Measurements from ENCODE around the gene TGFB1I1. TPM values are rescaled to one million over a fixed set of nuclear protein-coding genes. Genes with fewer than 3 reads are reported as not detected.

The TGFB1I1 gene
- total and polyA plus RNA-seq, 2 donors (not counting 3 experiments of a cell fraction or from before 2014, with no cell fraction given), result 73.7 to 115 TPM

- ChIA-PET POLR2A (interaction anchor here (1.6 kb wide), 1 partner anchor 9 kb away, joined by 3 read pairs; no protein-coding TSS in a partner anchor), CTCF (interaction anchor here (0.8 kb wide), 1 partner anchor 11 kb away, joined by 3 read pairs; no protein-coding TSS in a partner anchor)
These were observed 5.6 kb downstream of the TGFB1I1 start for GRCh38 chr16:31477220-31478216.

More at GRCh38 chr16:31477220-31478216, 5.6 kb downstream of the TGFB1I1 start:
- FAIRE-seq (no peak), DNase-seq (ENCODE audit: low read depth, low spot score) (no peak)
- Histone ChIP-seq H3K4me3 (replicated peaks in 1 of 3; ENCODE audit: insufficient read depth in 1 of 3, low read depth in 1 of 3, low read length in 3 of 3) (no peak overlapping the region), H3K36me3 (ENCODE audit: control insufficient read depth in 2 of 2, extremely low read depth in 1 of 2, insufficient read depth in 2 of 2, low read length in 2 of 2) (peaks cover 19 to 20% of the 10 kb centered on the region in 2 experiments), H3K9me3 (replicated peaks; ENCODE audit: control insufficient read depth, insufficient read depth, low read length) (no peaks in the 10 kb centered on the region), H4K20me1 (replicated peaks; ENCODE audit: control insufficient read depth, extremely low read depth, insufficient read depth, low read length) (no peaks in the 10 kb centered on the region), H2AFZ (ENCODE audit: low read depth, low read length) (no peak overlapping the region), H3K4me1 (ENCODE audit: control insufficient read depth, extremely low read depth, insufficient read depth, low read length) (peaks cover 14% of the 10 kb centered on the region), H3K27me3 (ENCODE audit: control insufficient read depth in 2 of 2, insufficient read depth in 2 of 2, low read length in 2 of 2) (no peaks in the 10 kb centered on the region), H3K79me2 (ENCODE audit: control insufficient read depth, insufficient read depth, low read length) (peaks cover 24% of the 10 kb centered on the region), H3K27ac (ENCODE audit: insufficient read depth, low read depth, low read length) (no peak overlapping the region), H3K9ac (replicated peaks; ENCODE audit: extremely low read depth, insufficient read depth, low read length) (no peak overlapping the region), H3K4me2 (ENCODE audit: insufficient read depth, low read length) (no peak overlapping the region), H3K9me1 (replicated peaks; ENCODE audit: control insufficient read depth, extremely low read depth, insufficient read depth, low read length) (no peaks in the 10 kb centered on the region)
- dilution Hi-C loops (cut with MboI; ENCODE audit: extremely low pct_ligation_motif_present, low sequenced_read_pairs), result no loop called here
- intact Hi-C loops (cut with micrococcal nuclease), result no loop called here
- TF ChIP-seq CTCF (IDR thresholded peaks at IDR 0.05; ENCODE audit: extremely low read depth in 1 of 2, insufficient read depth in 1 of 2, low read depth in 1 of 2, low read length in 2 of 2), result no peak
- no peak for TF ChIP-seq POLR2A (IDR thresholded peaks at IDR 0.05; ENCODE audit: low read depth, low read length)
- TF ChIP-seq JUN (IDR thresholded peaks at IDR 0.05; ENCODE audit: borderline replicate concordance, insufficient read depth, insufficient read length, low read depth), result no peak
- TF ChIP-seq EZH2 (IDR thresholded peaks at IDR 0.05; ENCODE audit: borderline replicate concordance, low read depth, low read length, severe bottlenecking), result no peak
- no peak for TF ChIP-seq GATA2 (IDR thresholded peaks at IDR 0.05; ENCODE audit: insufficient read depth, insufficient read length, low read depth, low read length)
- no peak for TF ChIP-seq POLR2AphosphoS5 (IDR thresholded peaks at IDR 0.05; ENCODE audit: insufficient read depth, low read depth, low read length)
- no peak for TF ChIP-seq MAX (IDR thresholded peaks at IDR 0.05; ENCODE audit: insufficient read depth, insufficient read length)
- TF ChIP-seq FOS (IDR thresholded peaks at IDR 0.05; ENCODE audit: borderline replicate concordance, insufficient read depth, low read length), result no peak
- TF ChIP-seq MYC (IDR thresholded peaks at IDR 0.05; ENCODE audit: low read depth, low read length), result no peak
- no TSS peak for BruUV-seq (replicated peaks)
